Mammary epithelial cell (primary cell): ENCODE results near the gene WBP2NL.
"Not testable (repeated sequence)": the region's sequence is repeated elsewhere in the genome, so short reads cannot be mapped to it uniquely, and the experiment has no call there.

Experiments used
- EZH2 ChIP-seq: IDR thresholded peaks from 2 replicates; pipeline ENCODE4 v1.6.1; 2012; ENCODE audit warnings: low read length, inconsistent platforms, borderline replicate concordance
- TF ChIP-seq, protein P1 (sequence below), 2 donors: IDR thresholded peaks in 1 of 2; conservative IDR thresholded peaks in 1 of 2; 2 replicates each; pipeline ENCODE4 v1.5.1; 2011 to 2012; ENCODE audit warnings: inconsistent platforms in 2 of 2, low read length in 2 of 2, mild to moderate bottlenecking in 2 of 2, control low read depth in 1 of 2, low read depth in 1 of 2; ENCODE audit not compliant: insufficient read depth in 1 of 2; ENCODE audit errors: extremely low read depth in 1 of 2

DNA sequence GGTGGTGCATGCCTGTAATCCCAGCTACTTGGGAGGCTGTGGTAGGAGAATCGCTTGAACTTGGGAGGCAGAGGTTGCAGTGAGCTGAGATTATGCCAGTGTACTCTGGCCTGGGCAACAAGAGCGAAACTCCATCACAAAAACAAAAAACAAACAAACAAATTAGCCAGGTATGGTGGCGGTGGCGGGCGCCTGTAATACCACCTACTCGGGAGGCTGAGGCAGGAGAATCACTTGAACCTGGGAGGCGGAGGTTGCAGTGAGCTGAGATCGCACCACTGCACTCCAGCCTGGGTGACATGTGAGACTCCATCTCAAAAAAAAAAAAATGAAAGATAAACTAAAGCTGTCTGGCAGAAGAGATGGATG is 49.7 kb upstream of the WBP2NL start:
- TF ChIP-seq, protein P1, sequence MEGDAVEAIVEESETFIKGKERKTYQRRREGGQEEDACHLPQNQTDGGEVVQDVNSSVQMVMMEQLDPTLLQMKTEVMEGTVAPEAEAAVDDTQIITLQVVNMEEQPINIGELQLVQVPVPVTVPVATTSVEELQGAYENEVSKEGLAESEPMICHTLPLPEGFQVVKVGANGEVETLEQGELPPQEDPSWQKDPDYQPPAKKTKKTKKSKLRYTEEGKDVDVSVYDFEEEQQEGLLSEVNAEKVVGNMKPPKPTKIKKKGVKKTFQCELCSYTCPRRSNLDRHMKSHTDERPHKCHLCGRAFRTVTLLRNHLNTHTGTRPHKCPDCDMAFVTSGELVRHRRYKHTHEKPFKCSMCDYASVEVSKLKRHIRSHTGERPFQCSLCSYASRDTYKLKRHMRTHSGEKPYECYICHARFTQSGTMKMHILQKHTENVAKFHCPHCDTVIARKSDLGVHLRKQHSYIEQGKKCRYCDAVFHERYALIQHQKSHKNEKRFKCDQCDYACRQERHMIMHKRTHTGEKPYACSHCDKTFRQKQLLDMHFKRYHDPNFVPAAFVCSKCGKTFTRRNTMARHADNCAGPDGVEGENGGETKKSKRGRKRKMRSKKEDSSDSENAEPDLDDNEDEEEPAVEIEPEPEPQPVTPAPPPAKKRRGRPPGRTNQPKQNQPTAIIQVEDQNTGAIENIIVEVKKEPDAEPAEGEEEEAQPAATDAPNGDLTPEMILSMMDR (conservative IDR thresholded peaks at IDR 0.05 in 1 of 2, IDR thresholded peaks at IDR 0.05 in 1 of 2; ENCODE audit: extremely low read depth in 1 of 2, insufficient read depth in 1 of 2, low read depth in 1 of 2, low read length in 2 of 2), result not testable (repeated sequence)
- not testable (repeated sequence) for TF ChIP-seq EZH2
